ENCODE measurements around the gene RALGPS1. TPM values are rescaled to one million over a fixed set of nuclear protein-coding genes. Genes with fewer than 3 reads are reported as not detected.
A peak's percentile ranks its signal among the peaks of the same experiment; 100 is the strongest.

The RALGPS1 gene
- total RNA-seq, 4 donors from 2014 or later, result 2.2 to 10.3 (median 5.4) TPM

- TF ChIP-seq POLR2A (IDR thresholded peaks at IDR 0.05), result no peak
- TF ChIP-seq, protein P1, sequence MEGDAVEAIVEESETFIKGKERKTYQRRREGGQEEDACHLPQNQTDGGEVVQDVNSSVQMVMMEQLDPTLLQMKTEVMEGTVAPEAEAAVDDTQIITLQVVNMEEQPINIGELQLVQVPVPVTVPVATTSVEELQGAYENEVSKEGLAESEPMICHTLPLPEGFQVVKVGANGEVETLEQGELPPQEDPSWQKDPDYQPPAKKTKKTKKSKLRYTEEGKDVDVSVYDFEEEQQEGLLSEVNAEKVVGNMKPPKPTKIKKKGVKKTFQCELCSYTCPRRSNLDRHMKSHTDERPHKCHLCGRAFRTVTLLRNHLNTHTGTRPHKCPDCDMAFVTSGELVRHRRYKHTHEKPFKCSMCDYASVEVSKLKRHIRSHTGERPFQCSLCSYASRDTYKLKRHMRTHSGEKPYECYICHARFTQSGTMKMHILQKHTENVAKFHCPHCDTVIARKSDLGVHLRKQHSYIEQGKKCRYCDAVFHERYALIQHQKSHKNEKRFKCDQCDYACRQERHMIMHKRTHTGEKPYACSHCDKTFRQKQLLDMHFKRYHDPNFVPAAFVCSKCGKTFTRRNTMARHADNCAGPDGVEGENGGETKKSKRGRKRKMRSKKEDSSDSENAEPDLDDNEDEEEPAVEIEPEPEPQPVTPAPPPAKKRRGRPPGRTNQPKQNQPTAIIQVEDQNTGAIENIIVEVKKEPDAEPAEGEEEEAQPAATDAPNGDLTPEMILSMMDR (IDR thresholded peaks at IDR 0.05 in 4 of 5, conservative IDR thresholded peaks at IDR 0.05 in 1 of 5), result no peak
- ATAC-seq, result no peak
These were observed 163.0 kb downstream of the RALGPS1 start for GRCh38 chr9:127077644-127077946.

GRCh38 chr9:127078336-127078735, 163.8 kb downstream of the RALGPS1 start:
- Histone ChIP-seq H3K9me3 (no peaks in the 10 kb centered on the region), H3K4me3 (no peak overlapping the region), H3K4me1 (peaks cover 33 to 49% of the 10 kb centered on the region in 2 donors), H3K27ac (peak overlapping the region in 2 of 4 donors; percentile 2 to 29), H3K27me3 (no peaks in the 10 kb centered on the region), H3K36me3 (no peaks in the 10 kb centered on the region)
- TF ChIP-seq POLR2A (IDR thresholded peaks at IDR 0.05), result no peak
- TF ChIP-seq, protein P1 (IDR thresholded peaks at IDR 0.05 in 4 of 5, conservative IDR thresholded peaks at IDR 0.05 in 1 of 5), result no peak
- ATAC-seq (no peak), DNase-seq (no peak)
- intact Hi-C loops (cut with DNase I; ENCODE audit: low total_unique reads), result loop anchor here (5.0 kb wide), 1 partner anchor 41 kb away; no protein-coding TSS in a partner anchor
- in situ Hi-C loops (cut with MboI; ENCODE audit: low sequenced_read_pairs in 4 of 4), result no loop called here

More at GRCh38 chr9:127077644-127077946, 163.0 kb downstream of the RALGPS1 start:
- in situ Hi-C loops (cut with MboI; ENCODE audit: low sequenced_read_pairs in 4 of 4) (no loop called here), intact Hi-C loops (cut with DNase I; ENCODE audit: low total_unique reads) (loop anchor here (5.0 kb wide), 1 partner anchor 40 kb away; no protein-coding TSS in a partner anchor)
- H3K4me1 ChIP-seq, result peaks cover 29 to 41% of the 10 kb centered on the region in 2 donors
- no peaks in the 10 kb centered on the region for H3K27me3 ChIP-seq
- no peaks in the 10 kb centered on the region for H3K9me3 ChIP-seq
- H3K27ac ChIP-seq, result peak overlapping the region; percentile 2 to 46 (median 23)
- no peak overlapping the region for H3K4me3 ChIP-seq
- no peaks in the 10 kb centered on the region for H3K36me3 ChIP-seq
- no peak for DNase-seq

DNA sequence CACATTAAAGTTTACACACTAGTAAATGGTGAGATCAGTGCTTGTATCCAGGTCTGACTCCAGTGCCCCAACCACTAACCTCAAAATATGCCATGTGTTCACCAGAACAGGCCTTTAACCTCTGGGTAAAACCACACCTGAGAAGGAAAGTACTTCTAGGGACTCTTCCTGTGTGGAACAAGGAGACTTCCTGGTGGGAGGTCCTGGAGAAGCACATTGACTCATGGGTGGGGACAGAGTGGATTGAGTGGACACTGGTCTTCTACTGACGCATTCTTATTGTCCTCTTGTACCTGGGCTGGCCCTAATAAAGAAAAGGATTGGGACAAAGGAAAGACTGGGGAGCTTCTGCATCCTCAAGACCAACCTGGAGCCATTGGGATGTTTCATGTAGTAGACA, 164.4 kb downstream of the RALGPS1 start:
- Histone ChIP-seq H3K27ac (no peak overlapping the region), H3K4me1 (peaks cover 36 to 53% of the 10 kb centered on the region in 2 donors), H3K4me3 (no peak overlapping the region), H3K9me3 (no peaks in the 10 kb centered on the region), H3K36me3 (no peaks in the 10 kb centered on the region), H3K27me3 (no peaks in the 10 kb centered on the region)
- in situ Hi-C loops (cut with MboI; ENCODE audit: low sequenced_read_pairs in 4 of 4), result no loop called here
- TF ChIP-seq POLR2A (IDR thresholded peaks at IDR 0.05), result no peak
- TF ChIP-seq, protein P1 (IDR thresholded peaks at IDR 0.05 in 4 of 5, conservative IDR thresholded peaks at IDR 0.05 in 1 of 5), result no peak
- ATAC-seq, result no peak
- intact Hi-C loops (cut with DNase I; ENCODE audit: low total_unique reads), result loop anchor here (5.0 kb wide), 1 partner anchor 42 kb away; no protein-coding TSS in a partner anchor
- no peak for DNase-seq

DNA sequence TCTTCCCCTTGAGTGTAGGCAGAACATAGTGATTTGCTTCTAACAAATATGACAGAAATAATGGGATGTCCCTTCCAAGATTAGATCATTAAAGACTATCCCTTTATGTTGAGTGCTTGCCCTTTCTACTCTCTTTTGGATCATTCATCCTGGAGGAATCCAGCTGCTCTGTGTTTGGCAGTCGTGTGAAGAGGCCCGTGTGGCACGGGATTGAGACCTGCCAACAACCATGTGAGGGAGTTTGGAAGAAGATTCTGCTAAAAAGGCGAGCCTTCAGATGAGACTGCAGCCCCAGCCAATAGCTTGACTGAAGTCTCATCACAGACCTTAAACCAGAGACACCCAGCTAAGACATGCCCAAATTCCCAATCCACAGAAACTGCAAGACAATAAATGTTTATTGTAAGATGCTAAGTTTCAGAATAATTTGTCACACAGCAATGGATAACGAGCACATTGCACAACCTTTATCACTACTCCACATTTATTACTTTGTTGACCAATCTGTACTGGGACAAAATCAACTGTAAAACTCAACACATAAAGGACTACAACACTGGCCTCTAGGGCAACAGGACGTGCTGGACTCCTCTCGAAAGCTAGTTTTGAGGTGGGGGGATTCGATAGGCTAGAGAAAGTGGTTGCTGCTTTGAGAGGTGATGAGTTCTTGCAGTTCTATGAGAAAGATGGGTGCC, 165.0 kb downstream of the RALGPS1 start:
- intact Hi-C loops (cut with DNase I; ENCODE audit: low total_unique reads), result loop anchor here (5.0 kb wide), 1 partner anchor 42 kb away; no protein-coding TSS in a partner anchor
- TF ChIP-seq, protein P1 (IDR thresholded peaks at IDR 0.05 in 4 of 5, conservative IDR thresholded peaks at IDR 0.05 in 1 of 5), result no peak
- TF ChIP-seq POLR2A (IDR thresholded peaks at IDR 0.05), result no peak

More for the DNA sequence above, 165.0 kb downstream of the RALGPS1 start:
- no peak overlapping the region for H3K4me3 ChIP-seq
- in situ Hi-C loops (cut with MboI; ENCODE audit: low sequenced_read_pairs in 4 of 4), result no loop called here
- no peaks in the 10 kb centered on the region for H3K9me3 ChIP-seq
- no peak for ATAC-seq
- DNase-seq, result no peak
- no peaks in the 10 kb centered on the region for H3K27me3 ChIP-seq
- no peaks in the 10 kb centered on the region for H3K36me3 ChIP-seq
- peaks cover 30 to 47% of the 10 kb centered on the region in 2 donors for H3K4me1 ChIP-seq
- no peak overlapping the region for H3K27ac ChIP-seq

All from gastrocnemius medialis (tissue), 4 donors.